ENCODE data around the gene UCHL3. TPM values are rescaled to one million over a fixed set of nuclear protein-coding genes. Genes with fewer than 3 reads are reported as not detected.

UCHL3 gene
- total RNA-seq, 4 donors from 2014 or later, result 3.7 to 16.9 (median 13.7) TPM

- Histone ChIP-seq H3K27ac (no peak overlapping the region), H3K4me1 (no peaks in the 10 kb centered on the region), H3K4me3 (no peak overlapping the region), H3K36me3 (peaks cover 0 to 6% (median 0%) of the 10 kb centered on the region in 3 donors), H3K9me3 (no peaks in the 10 kb centered on the region), H3K27me3 (no peaks in the 10 kb centered on the region)
- no peak for TF ChIP-seq POLR2A (IDR thresholded peaks at IDR 0.05)
- TF ChIP-seq CTCF (IDR thresholded peaks at IDR 0.05), result no peak
- DNase-seq, result no peak
Observed at GRCh38 chr13:75521956-75522355, 27.6 kb upstream of the UCHL3 start.

GRCh38 chr13:75530549-75530961 is 19.0 kb upstream of the UCHL3 start:
- Histone ChIP-seq H3K36me3 (peaks cover 0 to 16% (median 0%) of the 10 kb centered on the region in 3 donors), H3K27me3 (no peaks in the 10 kb centered on the region), H3K4me3 (no peak overlapping the region), H3K27ac (no peak overlapping the region), H3K4me1 (no peaks in the 10 kb centered on the region), H3K9me3 (no peaks in the 10 kb centered on the region)
- TF ChIP-seq CTCF (IDR thresholded peaks at IDR 0.05) (no peak), POLR2A (IDR thresholded peaks at IDR 0.05) (no peak)
- DNase-seq, result no peak

GRCh38 chr13:75533861-75534260 is 15.7 kb upstream of the UCHL3 start:
- no peak for TF ChIP-seq CTCF (IDR thresholded peaks at IDR 0.05)
- TF ChIP-seq POLR2A (IDR thresholded peaks at IDR 0.05), result no peak
- H3K4me1 ChIP-seq, result peaks cover 0 to 11% (median 3%) of the 10 kb centered on the region in 4 donors
- H3K27ac ChIP-seq, result no peak overlapping the region
- H3K4me3 ChIP-seq, result no peak overlapping the region
- H3K27me3 ChIP-seq, result no peaks in the 10 kb centered on the region
- H3K9me3 ChIP-seq, result no peaks in the 10 kb centered on the region
- peaks cover 0 to 7% (median 0%) of the 10 kb centered on the region in 3 donors for H3K36me3 ChIP-seq
- DNase-seq, result no peak

- H3K27me3 ChIP-seq, result no peaks in the 10 kb centered on the region
- peak; percentile 67 to 86 (median 85) for DNase-seq
- peak; percentile 18 to 83 (median 67) for TF ChIP-seq CTCF (IDR thresholded peaks at IDR 0.05)
- peak; percentile 56 to 65 for TF ChIP-seq POLR2A (IDR thresholded peaks at IDR 0.05)
- peak within 1 kb of the TSS; percentile 62 to 78 (median 73) for H3K4me3 ChIP-seq
- H3K36me3 ChIP-seq, result peaks cover 0 to 7% (median 0%) of the 10 kb centered on the region in 3 donors
- peak within 1 kb of the TSS; percentile 36 to 83 (median 71) for H3K27ac ChIP-seq
- H3K4me1 ChIP-seq, result peaks cover 0 to 11% (median 3%) of the 10 kb centered on the region in 4 donors
- no peaks in the 10 kb centered on the region for H3K9me3 ChIP-seq
Observed at GRCh38 chr13:75537401-75538365, 11.9 kb upstream of the UCHL3 start, which contains the start of gene COMMD6. COMMD6 (minus strand) TSS chr13:75537841; CDS start chr13:75537805, 36 bp downstream.

GRCh38 chr13:75541287-75541686 is 8.3 kb upstream of the UCHL3 start:
- no peak for TF ChIP-seq POLR2A (IDR thresholded peaks at IDR 0.05)
- TF ChIP-seq CTCF (IDR thresholded peaks at IDR 0.05), result no peak
- H3K27ac ChIP-seq, result no peak overlapping the region
- no peaks in the 10 kb centered on the region for H3K27me3 ChIP-seq
- H3K4me3 ChIP-seq, result no peak overlapping the region
- DNase-seq, result no peak
- H3K9me3 ChIP-seq, result no peaks in the 10 kb centered on the region
- no peaks in the 10 kb centered on the region for H3K36me3 ChIP-seq
- peaks cover 0 to 9% (median 3%) of the 10 kb centered on the region in 4 donors for H3K4me1 ChIP-seq
